ENCODE data around the gene CLTC. TPM values are rescaled to one million over a fixed set of nuclear protein-coding genes. Genes with fewer than 3 reads are reported as not detected.

The CLTC gene
- total RNA-seq, 1 donor from 2014 or later = 188 TPM

DNA sequence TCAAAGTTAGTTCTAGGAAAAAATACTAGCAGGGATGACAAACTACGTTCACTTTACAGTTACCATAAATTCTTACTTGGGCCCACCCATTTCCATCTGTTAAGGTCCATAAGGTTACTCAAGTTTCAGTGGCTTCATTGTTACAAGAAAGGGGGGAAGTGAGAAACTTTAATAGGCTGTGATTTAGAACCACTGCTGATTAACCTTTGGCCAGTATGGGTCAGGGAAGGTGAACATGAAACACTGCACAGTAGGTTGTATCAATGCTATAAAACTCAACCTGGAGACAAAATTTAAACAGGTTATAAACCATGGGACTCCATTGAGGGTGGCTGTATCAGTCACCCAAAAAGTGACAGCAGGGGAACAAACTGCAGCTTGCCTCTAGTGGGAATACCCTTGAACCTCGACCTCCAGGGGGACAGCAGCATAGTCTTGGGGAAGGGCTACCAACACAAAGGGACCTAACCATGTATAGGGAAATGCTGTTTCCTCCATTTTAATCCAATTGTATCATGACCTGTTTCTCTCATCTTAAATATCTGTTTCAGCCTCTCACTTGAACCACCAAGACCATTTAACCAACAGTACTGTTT is 77.1 kb downstream of the CLTC start:
- Mint-ChIP-seq H3K4me1 (ENCODE audit: low read depth) (peaks cover 43% of the 10 kb centered on the region), H3K27me3 (ENCODE audit: low read depth) (no peaks in the 10 kb centered on the region), H3K9me3 (no peaks in the 10 kb centered on the region), H3K4me3 (ENCODE audit: low read depth) (no peak overlapping the region), H3K36me3 (ENCODE audit: low read depth) (peaks cover 88% of the 10 kb centered on the region), H3K27ac (no peak overlapping the region)
- no peak for DNase-seq (ENCODE audit: low spot score)
- intact Hi-C loops (cut with micrococcal nuclease) = no loop called here

DNA sequence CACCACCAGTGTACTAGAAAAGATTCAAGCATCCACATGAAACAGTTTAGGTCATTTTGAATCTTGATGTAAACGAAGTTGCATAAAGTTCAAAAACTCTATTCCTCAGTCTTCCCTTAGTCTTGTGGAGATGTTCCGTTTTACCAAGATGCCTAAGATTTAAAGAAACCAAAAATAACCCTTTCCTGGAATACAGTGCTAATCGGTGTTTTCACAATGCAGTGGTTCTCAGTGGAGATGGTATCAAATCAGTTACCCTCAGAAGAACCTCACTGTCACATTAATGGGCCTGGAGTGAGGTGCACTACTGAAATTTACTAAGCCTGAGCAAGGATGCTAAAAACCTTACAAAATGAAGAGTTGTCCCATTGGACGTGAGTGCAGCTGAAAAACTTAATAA is 78.4 kb downstream of the CLTC start:
- Mint-ChIP-seq H3K4me1 (ENCODE audit: low read depth) (peaks cover 52% of the 10 kb centered on the region), H3K9me3 (no peaks in the 10 kb centered on the region), H3K36me3 (ENCODE audit: low read depth) (peaks cover 76% of the 10 kb centered on the region), H3K27me3 (ENCODE audit: low read depth) (no peaks in the 10 kb centered on the region), H3K27ac (peak overlapping the region; percentile 47), H3K4me3 (ENCODE audit: low read depth) (no peak overlapping the region)
- intact Hi-C loops (cut with micrococcal nuclease) = no loop called here
- no peak for DNase-seq (ENCODE audit: low spot score)

DNA sequence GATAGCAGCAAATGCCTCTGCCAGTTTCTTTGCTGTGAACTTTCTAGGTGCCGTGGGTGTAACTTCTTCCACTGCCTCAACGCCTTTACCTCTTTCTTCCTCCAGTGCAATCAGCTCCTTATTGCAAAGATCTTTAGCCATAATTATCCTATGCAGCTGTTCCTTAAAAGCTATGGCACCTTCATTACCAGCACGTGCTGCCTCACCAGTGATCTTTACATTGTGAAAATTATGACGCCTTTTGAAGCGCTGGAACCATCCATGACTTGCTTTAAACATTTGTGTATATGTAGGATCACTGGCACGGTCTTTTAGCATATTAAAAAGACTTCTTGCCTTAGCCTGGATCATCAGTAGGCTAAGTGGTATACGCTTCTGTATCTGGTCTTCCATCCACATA is 79.5 kb downstream of the CLTC start:
- intact Hi-C loops (cut with micrococcal nuclease) = no loop called here
- no peak overlapping the region for H3K4me3 Mint-ChIP-seq (ENCODE audit: low read depth)
- peaks cover 56% of the 10 kb centered on the region for H3K4me1 Mint-ChIP-seq (ENCODE audit: low read depth)
- no peaks in the 10 kb centered on the region for H3K27me3 Mint-ChIP-seq (ENCODE audit: low read depth)
- DNase-seq (ENCODE audit: low spot score) = no peak
- peaks cover 69% of the 10 kb centered on the region for H3K36me3 Mint-ChIP-seq (ENCODE audit: low read depth)
- no peaks in the 10 kb centered on the region for H3K9me3 Mint-ChIP-seq
- no peak overlapping the region for H3K27ac Mint-ChIP-seq

DNA sequence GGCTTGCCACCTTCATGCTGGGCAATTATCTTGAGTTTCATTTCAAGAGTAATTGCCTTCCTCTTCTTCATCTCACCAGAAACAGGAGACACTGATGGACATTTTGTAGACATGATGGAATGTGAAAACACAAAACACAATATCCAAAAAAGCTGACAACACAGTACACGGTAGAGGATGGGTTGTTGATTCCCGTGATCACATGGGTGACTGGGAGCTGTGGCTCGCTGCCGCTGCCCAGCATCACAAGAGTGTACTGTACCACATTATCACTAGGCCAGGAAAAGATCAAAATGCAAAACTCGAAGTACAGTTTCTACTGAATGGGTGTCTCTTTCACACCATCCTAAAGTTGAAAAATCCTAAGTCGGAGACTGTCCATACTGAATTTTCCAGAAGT is 80.1 kb downstream of the CLTC start:
- H3K4me1 Mint-ChIP-seq (ENCODE audit: low read depth) = peaks cover 58% of the 10 kb centered on the region
- H3K27me3 Mint-ChIP-seq (ENCODE audit: low read depth) = no peaks in the 10 kb centered on the region
- no peak overlapping the region for H3K4me3 Mint-ChIP-seq (ENCODE audit: low read depth)
- no peaks in the 10 kb centered on the region for H3K9me3 Mint-ChIP-seq
- intact Hi-C loops (cut with micrococcal nuclease) = no loop called here
- no peak for DNase-seq (ENCODE audit: low spot score)
- peaks cover 68% of the 10 kb centered on the region for H3K36me3 Mint-ChIP-seq (ENCODE audit: low read depth)
- H3K27ac Mint-ChIP-seq = no peak overlapping the region

DNA sequence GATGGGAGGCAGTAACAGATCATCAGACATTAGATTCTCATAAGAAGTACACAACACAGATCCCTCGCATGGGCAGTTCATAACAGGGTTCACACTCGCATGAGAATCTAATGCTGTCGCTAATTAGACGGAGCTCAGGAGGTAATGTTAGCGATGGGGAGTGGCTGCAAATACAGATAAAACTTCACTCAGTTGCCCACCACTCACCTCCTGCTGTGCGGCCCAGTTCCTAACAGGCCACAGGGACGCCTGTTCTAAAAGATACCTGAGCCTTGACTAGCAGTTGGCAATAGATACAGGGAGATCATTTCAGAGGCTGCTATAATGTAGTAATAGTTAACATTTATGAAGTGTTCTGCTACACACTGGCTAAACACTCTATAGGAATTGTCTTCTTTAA is 82.6 kb downstream of the CLTC start:
- H3K27ac Mint-ChIP-seq = no peak overlapping the region
- no peak for DNase-seq (ENCODE audit: low spot score)
- H3K9me3 Mint-ChIP-seq = no peaks in the 10 kb centered on the region
- H3K36me3 Mint-ChIP-seq (ENCODE audit: low read depth) = peaks cover 67% of the 10 kb centered on the region
- H3K4me3 Mint-ChIP-seq (ENCODE audit: low read depth) = no peak overlapping the region
- H3K4me1 Mint-ChIP-seq (ENCODE audit: low read depth) = peaks cover 65% of the 10 kb centered on the region
- intact Hi-C loops (cut with micrococcal nuclease) = no loop called here
- no peaks in the 10 kb centered on the region for H3K27me3 Mint-ChIP-seq (ENCODE audit: low read depth)

GRCh38 chr17:59707149-59707970 is 87.7 kb downstream of the CLTC start, which contains the start of the genes PTRH2 and VMP1:
PTRH2 (minus strand) TSS chr17:59707430; CDS start chr17:59697978, 9,452 bp downstream.
VMP1 (plus strand) TSS chr17:59707654; CDS start chr17:59731447, 23,793 bp downstream.
- Mint-ChIP-seq H3K4me1 (ENCODE audit: low read depth) (peaks cover 43% of the 10 kb centered on the region), H3K27ac (peak within 1 kb of the TSS; percentile 85), H3K36me3 (ENCODE audit: low read depth) (peaks cover 39% of the 10 kb centered on the region), H3K4me3 (ENCODE audit: low read depth) (peak within 1 kb of the TSS; percentile 95), H3K27me3 (ENCODE audit: low read depth) (no peaks in the 10 kb centered on the region), H3K9me3 (no peaks in the 10 kb centered on the region)
- intact Hi-C loops (cut with micrococcal nuclease) = loop anchor here (1.0 to 5.0 kb wide), 7 partner anchors 45 to 257 kb away; partner anchors contain the start of genes CLTC, DHX40 and RNFT1
- peak; percentile 93 for DNase-seq (ENCODE audit: low spot score)

DNA sequence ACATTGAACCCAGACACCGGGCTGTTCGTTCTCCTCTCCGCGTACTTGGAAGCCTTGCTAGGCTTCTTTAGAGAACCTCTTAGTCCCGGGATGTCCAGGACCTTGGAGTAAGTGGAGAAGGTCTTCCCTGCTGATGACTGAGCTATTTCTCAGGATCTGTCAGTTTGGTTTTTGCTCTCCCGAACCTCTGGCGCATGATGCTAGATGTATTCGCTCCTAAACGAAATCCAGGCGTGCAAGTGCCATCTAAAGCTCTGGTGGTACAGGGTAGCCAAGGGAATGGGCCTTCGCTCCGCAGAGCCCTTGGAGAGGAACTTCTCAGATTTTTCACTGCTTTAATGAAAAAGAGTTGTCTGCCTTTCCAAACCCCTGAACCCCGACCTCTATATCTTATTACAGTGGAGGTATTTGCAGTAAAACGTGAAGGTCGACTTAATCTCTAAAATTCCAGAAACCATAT is 88.3 kb downstream of the CLTC start:
- Mint-ChIP-seq H3K4me3 (ENCODE audit: low read depth) (peak overlapping the region; percentile 95), H3K27ac (peak overlapping the region; percentile 85), H3K9me3 (no peaks in the 10 kb centered on the region), H3K36me3 (ENCODE audit: low read depth) (peaks cover 46% of the 10 kb centered on the region), H3K4me1 (ENCODE audit: low read depth) (peaks cover 45% of the 10 kb centered on the region), H3K27me3 (ENCODE audit: low read depth) (no peaks in the 10 kb centered on the region)
- DNase-seq (ENCODE audit: low spot score) = no peak
- intact Hi-C loops (cut with micrococcal nuclease) = loop anchor here (1.0 to 5.0 kb wide), 7 partner anchors 44 to 256 kb away; partner anchors contain the start of genes CLTC, DHX40 and RNFT1

GRCh38 chr17:59711936-59712335 is 92.2 kb downstream of the CLTC start:
- no peak overlapping the region for H3K4me3 Mint-ChIP-seq (ENCODE audit: low read depth)
- no peak for DNase-seq (ENCODE audit: low spot score)
- intact Hi-C loops (cut with micrococcal nuclease) = no loop called here
- peaks cover 25% of the 10 kb centered on the region for H3K4me1 Mint-ChIP-seq (ENCODE audit: low read depth)
- peaks cover 21% of the 10 kb centered on the region for H3K36me3 Mint-ChIP-seq (ENCODE audit: low read depth)
- no peak overlapping the region for H3K27ac Mint-ChIP-seq
- no peaks in the 10 kb centered on the region for H3K27me3 Mint-ChIP-seq (ENCODE audit: low read depth)
- H3K9me3 Mint-ChIP-seq = no peaks in the 10 kb centered on the region

GRCh38 chr17:59712862-59713261 is 93.2 kb downstream of the CLTC start:
- Mint-ChIP-seq H3K4me3 (ENCODE audit: low read depth) (no peak overlapping the region), H3K4me1 (ENCODE audit: low read depth) (peaks cover 25% of the 10 kb centered on the region), H3K9me3 (no peaks in the 10 kb centered on the region), H3K27ac (no peak overlapping the region), H3K27me3 (ENCODE audit: low read depth) (no peaks in the 10 kb centered on the region), H3K36me3 (ENCODE audit: low read depth) (peaks cover 14% of the 10 kb centered on the region)
- DNase-seq (ENCODE audit: low spot score) = no peak
- intact Hi-C loops (cut with micrococcal nuclease) = no loop called here

- intact Hi-C loops (cut with micrococcal nuclease) = no loop called here
- no peak overlapping the region for H3K27ac Mint-ChIP-seq
- peaks cover 21% of the 10 kb centered on the region for H3K4me1 Mint-ChIP-seq (ENCODE audit: low read depth)
- H3K4me3 Mint-ChIP-seq (ENCODE audit: low read depth) = no peak overlapping the region
- no peaks in the 10 kb centered on the region for H3K9me3 Mint-ChIP-seq
- H3K36me3 Mint-ChIP-seq (ENCODE audit: low read depth) = peaks cover 11% of the 10 kb centered on the region
- no peaks in the 10 kb centered on the region for H3K27me3 Mint-ChIP-seq (ENCODE audit: low read depth)
- no peak for DNase-seq (ENCODE audit: low spot score)
These were observed 94.6 kb downstream of the CLTC start for GRCh38 chr17:59714255-59714654.

DNA sequence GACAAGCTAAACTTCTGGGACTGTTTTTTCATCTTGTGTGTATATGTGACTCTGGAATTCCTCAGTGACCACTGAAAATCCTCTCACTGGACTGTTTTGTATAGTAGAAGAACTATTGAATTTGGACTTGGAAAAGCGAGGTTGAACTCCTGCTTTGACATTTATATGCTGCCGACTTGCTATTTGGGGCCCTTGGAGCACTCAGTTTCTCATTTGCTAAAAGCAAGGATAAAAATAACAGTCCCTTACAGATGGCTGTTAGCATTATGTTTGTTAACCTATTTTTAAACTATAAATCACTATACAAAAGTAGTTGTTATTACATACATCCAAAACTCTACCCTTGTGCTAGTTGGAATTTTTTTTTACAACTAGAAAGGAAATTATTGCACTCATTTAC is 96.7 kb downstream of the CLTC start:
- intact Hi-C loops (cut with micrococcal nuclease) = no loop called here
- H3K27me3 Mint-ChIP-seq (ENCODE audit: low read depth) = no peaks in the 10 kb centered on the region
- no peak overlapping the region for H3K27ac Mint-ChIP-seq
- H3K4me1 Mint-ChIP-seq (ENCODE audit: low read depth) = peaks cover 21% of the 10 kb centered on the region
- DNase-seq (ENCODE audit: low spot score) = no peak
- peaks cover 7% of the 10 kb centered on the region for H3K36me3 Mint-ChIP-seq (ENCODE audit: low read depth)
- H3K9me3 Mint-ChIP-seq = no peaks in the 10 kb centered on the region
- H3K4me3 Mint-ChIP-seq (ENCODE audit: low read depth) = no peak overlapping the region

- Mint-ChIP-seq H3K27me3 (ENCODE audit: low read depth) (no peaks in the 10 kb centered on the region), H3K27ac (no peak overlapping the region), H3K4me1 (ENCODE audit: low read depth) (peaks cover 14% of the 10 kb centered on the region), H3K9me3 (no peaks in the 10 kb centered on the region), H3K36me3 (ENCODE audit: low read depth) (no peaks in the 10 kb centered on the region), H3K4me3 (ENCODE audit: low read depth) (no peak overlapping the region)
- DNase-seq (ENCODE audit: low spot score) = no peak
- intact Hi-C loops (cut with micrococcal nuclease) = no loop called here
These were observed 99.8 kb downstream of the CLTC start for GRCh38 chr17:59719526-59719925.

DNA sequence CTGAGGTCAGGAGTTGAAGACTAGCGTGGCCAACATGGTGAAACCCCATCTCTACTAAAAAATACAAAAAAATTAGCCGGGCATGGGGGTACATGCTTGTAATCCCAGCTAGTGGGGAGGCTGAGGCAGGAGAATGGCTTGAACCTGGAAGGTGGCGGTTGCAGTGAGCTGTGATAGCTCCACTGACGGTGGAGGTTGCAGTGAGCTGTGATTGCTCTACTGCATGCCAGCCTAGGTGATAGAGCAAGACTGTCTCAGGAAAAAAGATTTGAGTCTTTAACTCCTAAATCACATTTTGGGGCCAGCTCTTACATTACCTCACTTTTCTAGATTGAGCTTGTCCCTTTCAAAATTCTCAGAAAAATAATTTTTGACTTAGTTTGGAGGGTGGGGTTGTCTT is 102.9 kb downstream of the CLTC start:
- DNase-seq (ENCODE audit: low spot score) = no peak

More for the DNA sequence above, 102.9 kb downstream of the CLTC start:
- intact Hi-C loops (cut with micrococcal nuclease) = no loop called here
- no peaks in the 10 kb centered on the region for H3K9me3 Mint-ChIP-seq
- no peak overlapping the region for H3K4me3 Mint-ChIP-seq (ENCODE audit: low read depth)
- peaks cover 11% of the 10 kb centered on the region for H3K4me1 Mint-ChIP-seq (ENCODE audit: low read depth)
- H3K27ac Mint-ChIP-seq = no peak overlapping the region
- no peaks in the 10 kb centered on the region for H3K27me3 Mint-ChIP-seq (ENCODE audit: low read depth)
- H3K36me3 Mint-ChIP-seq (ENCODE audit: low read depth) = no peaks in the 10 kb centered on the region
